Medulla oblongata (tissue), 1 donor: ENCODE measurements around the gene ZGPAT.

Source experiments
- DNase-seq: peaks from one replicate; pipeline ENCODE4 v3.0.0-alpha.2; 2015; ENCODE audit errors: extremely low spot score

The ZGPAT gene

DNA sequence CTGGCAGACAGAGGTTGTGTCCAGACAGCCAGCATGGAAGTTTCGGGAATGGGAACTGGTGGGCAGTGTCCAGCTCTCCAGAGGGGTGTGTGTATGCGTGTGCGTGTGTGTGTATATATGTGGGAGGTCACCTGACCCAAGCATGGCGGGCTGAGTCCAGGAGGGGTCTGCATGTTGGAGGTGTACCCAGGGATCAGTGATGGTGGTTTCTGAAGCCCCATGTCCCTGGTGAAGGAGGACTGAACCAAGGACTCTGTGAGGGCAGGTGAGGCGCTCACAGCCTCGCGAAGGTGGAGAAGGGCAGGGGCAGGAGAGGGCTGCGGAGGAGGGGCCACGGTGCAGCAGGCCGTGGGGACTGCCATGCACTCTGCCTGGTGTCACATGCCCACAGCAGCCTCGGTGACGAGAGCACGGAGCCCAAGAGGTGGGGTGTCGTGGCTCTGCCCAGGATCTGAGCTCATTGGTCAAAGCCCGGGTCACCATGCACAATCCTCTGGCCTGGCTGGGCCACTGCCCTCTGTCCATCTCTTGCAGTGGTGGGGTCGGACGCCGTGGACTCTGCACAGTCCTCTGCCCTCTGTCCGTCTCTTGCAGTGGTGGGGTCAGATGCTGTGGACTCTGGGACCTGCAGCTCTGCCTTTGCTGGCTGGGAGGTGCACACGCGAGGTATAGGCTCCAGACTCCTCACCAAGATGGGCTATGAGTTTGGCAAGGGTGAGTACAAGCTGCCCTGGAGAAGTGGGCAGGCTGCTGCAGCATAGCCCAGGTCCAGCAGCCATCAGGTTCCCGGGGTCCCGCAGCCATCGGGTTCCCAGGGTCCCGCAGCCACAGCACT lies 26.5 kb downstream of the ZGPAT start:
- no peak for DNase-seq

DNA sequence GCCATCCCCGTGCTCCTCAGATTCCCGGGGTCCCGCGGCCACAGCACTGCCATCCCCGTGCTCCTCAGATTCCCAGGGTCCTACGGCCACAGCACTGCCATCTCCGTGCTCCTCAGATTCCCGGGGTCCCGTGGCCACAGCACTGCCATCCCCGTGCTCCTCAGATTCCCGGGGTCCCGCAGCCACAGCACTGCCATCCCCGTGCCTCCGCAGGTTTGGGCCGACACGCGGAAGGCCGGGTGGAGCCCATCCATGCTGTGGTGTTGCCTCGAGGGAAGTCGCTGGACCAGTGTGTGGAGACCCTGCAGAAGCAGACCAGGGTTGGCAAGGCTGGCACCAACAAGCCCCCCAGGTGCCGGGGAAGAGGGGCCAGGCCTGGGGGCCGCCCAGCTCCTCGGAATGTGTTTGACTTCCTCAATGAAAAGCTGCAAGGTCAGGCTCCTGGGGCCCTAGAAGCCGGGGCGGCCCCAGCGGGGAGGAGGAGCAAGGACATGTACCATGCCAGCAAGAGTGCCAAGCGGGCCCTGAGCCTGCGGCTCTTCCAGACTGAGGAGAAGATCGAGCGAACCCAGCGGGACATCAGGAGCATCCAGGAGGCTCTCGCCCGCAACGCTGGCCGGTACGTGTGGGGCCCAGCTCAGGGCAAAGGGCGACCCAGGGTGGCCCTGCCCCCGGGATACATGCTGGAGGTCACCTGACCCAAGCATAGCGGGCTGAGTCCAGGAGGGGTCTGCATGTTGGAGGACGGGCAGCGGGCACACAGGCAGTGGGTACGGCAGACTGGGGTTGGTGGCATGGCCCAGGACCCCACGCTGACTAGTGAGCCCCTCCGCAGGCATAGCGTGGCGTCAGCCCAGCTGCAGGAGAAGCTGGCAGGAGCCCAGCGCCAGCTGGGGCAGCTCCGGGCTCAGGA lies 27.4 kb downstream of the ZGPAT start:
- no peak for DNase-seq

DNA sequence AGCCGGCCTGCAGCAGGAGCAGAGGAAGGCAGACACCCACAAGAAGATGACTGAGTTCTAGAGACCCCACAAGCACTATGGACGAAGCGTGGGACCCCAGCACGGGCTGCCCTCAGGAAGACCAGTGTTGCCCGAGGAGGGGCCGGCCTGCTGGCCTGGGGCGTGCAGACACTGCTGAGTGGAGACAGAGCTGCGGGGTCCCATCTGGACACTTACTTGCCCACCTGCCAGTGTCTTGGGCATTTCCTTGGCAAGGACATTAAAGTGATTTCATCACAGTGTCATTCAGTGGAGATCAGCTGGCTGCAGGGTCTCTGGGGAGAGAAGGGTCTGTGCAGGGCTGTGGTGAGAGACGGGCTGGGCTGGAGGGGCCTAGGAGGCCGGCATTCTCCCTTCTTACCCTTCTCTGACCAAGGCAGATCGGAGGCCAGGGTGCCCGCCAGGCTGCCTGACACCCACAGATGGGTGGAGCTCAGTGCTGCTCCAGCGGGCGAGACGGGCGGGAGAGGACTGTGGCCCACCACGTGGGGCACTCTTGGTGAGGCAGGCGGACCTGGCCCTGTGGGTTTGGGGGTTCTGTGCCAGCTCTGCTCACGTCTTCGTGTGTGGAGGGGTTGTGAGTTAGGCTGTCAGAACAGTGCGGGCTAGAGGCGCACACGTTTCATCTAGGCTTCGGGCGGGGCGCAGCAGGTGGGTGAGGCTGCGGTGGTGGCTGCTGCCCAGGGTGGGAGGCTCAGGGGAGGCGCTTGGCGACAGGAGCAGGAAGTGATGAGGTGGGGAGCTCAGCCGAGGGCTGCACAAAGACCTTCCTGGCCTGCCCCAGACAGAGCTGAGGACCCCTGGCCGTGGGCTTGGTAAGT lies 28.2 kb downstream of the ZGPAT start, which contains the start of gene LIME1:
TSS of gene LIME1 (plus strand) at position 806 of the 860 bp plus-strand sequence. CDS start 886 bp downstream, outside the sequence.
- no peak for DNase-seq

DNA sequence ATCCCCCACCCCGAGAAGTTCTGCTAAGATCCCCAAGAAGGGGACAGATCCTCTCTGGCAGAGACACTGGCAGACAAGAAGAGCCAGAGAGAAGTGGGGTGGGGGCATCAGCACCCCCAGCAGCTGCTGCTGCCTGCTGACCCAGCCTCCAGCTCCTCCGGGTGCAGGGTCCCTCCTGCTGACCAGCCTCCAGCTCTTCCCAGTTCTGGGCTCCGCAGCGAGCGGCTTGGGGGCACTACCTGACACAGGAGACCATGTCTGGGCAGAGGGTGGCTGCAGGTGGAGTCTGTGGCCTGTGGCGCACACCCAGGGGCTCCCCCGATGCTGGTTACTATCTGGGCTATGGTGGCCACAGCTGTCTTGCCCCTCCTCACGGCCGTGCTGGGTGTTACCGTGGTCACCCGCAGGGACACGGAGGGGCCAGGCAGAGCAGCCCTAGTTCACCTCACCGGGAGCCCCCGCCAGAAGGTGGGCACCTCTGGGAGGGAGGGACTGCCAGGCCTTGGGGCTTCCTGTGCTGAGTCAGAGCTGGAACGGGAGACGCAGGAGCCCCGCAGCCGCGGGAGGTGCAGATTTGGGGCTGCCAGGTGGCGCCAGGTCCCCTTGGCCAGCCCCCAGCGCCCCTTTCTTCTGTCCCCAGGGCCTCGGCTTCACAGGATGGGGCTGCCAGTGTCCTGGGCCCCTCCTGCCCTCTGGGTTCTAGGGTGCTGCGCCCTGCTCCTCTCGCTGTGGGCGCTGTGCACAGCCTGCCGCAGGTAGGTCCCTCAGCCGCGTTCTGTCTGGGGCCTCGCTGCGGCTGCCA lies 29.3 kb downstream of the ZGPAT start:
- no peak for DNase-seq

DNA sequence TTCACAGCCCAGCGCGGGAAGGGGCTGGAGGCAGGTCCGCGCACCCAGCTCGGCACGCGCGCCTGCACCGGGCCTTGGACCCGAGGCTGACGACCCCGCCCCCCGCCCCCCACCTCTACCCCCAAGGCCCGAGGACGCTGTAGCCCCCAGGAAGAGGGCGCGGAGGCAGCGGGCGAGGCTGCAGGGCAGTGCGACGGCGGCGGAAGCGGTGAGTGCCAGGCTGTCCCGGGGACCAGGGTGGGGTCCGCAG lies 29.8 kb downstream of the ZGPAT start:
- DNase-seq: no peak

DNA sequence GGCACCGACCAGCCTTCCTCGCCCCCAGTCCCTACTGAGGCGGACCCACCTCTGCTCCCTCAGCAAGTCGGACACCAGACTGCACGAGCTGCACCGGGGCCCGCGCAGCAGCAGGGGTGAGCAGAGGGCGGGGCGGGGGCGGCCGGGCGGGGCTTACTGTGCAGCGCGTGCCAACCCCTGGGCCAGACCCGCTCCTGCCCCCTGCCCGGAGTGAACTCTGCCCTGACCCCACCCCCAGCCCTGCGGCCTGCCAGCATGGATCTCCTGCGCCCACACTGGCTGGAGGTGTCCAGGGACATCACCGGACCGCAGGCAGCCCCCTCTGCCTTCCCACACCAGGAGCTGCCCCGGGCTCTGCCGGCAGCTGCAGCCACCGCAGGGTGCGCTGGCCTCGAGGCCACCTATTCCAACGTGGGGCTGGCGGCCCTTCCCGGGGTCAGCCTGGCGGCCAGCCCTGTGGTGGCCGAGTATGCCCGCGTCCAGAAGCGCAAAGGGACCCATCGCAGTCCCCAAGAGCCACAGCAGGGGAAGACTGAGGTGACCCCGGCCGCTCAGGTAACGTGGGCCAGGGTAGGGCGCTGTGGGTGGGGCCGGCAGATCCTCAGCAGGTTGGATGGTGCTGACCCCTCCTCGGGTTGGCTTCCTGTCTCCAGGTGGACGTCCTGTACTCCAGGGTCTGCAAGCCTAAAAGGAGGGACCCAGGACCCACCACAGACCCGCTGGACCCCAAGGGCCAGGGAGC lies 30.3 kb downstream of the ZGPAT start:
- DNase-seq: no peak

DNA sequence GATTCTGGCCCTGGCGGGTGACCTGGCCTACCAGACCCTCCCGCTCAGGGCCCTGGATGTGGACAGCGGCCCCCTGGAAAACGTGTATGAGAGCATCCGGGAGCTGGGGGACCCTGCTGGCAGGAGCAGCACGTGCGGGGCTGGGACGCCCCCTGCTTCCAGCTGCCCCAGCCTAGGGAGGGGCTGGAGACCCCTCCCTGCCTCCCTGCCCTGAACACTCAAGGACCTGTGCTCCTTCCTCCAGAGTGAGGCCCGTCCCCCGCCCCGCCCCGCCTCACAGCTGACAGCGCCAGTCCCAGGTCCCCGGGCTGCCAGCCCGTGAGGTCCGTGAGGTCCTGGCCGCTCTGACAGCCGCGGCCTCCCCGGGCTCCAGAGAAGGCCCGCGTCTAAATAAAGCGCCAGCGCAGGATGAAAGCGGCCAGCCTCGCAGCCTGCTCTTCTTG lies 30.9 kb downstream of the ZGPAT start:
- DNase-seq: peak; percentile 29

DNA sequence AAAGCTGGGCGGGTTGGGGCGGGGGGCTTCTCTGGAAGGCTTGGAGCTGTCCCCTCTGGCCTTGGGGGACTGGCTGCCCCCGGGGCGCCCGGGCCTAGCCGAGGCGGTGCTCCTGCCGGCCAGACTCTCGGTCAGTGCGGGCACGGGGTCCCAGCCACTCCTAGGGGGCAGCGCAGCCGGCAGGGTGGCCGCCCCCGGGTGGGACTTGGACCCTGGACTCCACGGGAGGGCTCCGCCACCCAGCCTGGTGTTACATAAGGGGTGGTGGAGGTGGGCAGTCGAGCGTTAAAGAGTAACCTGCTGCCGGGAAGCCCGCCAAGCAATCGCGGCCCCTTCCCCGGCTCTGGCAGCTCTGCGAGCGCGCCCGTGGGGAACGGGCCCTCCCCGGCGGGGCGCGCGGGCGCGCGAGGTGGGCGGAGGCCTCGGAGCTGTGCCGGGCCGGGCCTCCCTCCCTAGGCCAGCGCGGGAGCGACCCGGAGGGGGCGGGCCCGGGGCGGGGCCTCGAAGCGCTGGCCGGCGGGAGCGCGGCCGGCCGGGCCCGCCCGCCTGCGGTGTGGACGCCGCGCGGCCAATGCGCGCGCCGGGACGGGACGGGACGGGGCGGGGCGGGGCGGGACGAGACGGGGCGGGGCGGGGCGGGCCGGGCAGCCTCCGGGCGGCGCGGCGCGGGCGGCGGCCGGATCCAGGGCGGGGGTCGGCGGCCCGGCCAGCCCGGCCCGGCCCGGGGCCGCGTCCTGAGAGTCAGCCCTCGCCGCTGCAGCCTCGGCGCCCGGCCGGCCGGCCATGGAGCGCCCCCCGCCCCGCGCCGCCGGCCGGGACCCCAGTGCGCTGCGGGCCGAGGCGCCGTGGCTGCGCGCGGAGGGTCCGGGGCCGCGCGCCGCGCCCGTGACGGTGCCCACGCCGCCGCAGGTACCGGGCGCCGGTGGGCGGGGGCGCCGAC lies 31.6 kb downstream of the ZGPAT start, which contains the start of gene SLC2A4RG:
TSS of gene SLC2A4RG (plus strand) at position 647 of the 940 bp plus-strand sequence. CDS start at position 784, 137 bp downstream.
- DNase-seq: peak; percentile 90

DNA sequence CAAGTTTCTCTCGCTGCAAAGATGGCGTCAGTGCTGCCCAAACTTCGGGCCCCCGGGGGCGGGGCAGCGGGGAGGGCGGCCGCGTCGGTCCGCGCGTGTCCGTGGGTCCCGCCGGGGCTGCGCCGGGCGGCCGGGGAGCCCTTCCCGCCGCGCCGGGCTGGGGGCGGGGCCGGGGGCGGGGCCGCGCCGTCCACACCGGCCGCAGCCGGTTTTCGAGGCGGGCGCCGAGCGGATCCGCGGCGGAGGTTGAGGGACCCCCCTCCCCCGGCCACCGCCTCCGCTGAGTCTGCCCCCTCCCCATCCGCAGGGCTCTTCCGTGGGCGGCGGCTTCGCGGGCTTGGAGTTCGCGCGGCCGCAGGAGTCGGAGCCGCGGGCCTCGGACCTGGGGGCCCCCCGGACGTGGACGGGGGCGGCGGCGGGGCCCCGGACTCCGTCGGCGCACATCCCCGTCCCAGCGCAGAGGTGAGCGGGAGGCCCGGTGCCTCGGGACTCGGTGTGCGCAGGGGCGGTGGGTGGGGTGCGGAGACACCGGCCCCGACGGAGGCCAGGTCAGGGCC lies 32.3 kb downstream of the ZGPAT start:
- peak; percentile 40 for DNase-seq

DNA sequence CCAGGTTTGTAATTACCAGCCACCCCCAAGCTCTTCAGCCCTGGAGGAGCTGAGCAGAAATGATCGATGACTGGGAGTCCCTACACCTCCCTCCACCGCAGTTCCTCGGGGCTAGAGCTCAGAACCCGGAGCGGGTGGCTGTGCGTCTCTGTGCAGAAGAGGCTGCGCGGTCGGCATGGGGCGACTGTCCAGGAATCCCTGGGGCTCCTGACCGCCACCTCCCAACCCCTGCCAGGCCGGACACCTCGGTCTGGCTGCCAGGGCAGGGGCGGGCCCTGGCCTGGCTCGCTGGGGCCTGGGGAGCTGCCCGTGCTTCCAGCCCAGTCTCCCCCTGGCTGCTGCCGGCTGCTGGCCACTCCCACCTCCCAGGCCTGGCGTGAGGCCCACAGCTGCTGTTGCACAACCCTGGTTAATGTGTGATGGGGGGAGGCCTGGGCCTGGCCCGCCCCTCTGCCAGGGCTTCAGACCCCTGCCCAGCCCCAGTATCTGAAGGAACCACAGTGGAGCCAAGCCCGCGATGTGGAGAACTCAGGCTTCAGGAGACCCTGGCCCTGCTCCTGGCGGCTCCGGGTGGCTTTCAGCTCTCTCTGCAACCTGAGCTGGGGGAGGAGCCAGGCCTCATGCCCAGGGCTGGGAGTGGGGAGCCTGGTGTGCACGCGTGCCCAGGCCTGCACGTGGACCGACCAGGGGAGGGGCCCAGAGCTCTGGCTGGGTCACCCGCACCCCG lies 33.0 kb downstream of the ZGPAT start:
- peak; percentile 85 for DNase-seq

DNA sequence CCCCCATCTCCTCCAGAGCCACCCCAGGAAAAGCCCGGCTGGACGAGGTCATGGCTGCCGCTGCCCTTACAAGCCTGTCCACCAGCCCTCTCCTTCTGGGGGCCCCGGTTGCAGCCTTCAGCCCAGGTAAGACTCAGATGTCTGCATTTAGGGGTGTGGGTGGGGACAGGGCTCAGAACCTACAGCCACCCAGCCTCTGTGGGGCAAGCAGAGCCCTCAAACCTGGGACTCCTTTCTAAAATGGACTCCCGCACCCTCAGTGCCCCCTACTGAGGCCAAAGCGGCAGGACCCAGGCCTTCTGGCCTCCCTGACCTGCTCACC lies 33.5 kb downstream of the ZGPAT start:
- DNase-seq: no peak

DNA sequence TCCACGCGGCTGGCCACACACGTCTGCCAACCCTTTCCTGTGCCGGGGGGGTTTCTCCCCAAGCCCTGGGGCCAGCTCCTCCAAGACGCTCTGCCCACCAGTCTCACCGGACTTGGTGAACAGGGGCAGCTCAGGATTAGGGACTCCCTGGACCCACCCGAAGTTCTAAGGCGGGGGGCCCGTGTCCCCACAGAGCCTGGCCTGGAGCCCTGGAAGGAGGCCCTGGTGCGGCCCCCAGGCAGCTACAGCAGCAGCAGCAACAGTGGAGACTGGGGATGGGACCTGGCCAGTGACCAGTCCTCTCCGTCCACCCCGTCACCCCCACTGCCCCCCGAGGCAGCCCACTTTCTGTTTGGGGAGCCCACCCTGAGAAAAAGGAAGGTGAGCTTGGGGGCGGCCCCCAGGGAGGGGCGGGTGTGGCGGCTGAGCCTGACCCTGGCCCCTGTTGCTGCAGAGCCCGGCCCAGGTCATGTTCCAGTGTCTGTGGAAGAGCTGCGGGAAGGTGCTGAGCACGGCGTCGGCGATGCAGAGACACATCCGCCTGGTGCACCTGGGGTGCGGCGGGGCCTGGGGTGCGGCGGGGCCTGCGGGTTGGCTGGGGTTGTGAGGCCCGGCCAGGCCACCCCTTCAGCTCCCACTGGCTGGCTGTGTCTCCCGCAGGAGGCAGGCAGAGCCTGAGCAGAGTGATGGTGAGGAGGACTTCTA lies 34.0 kb downstream of the ZGPAT start:
- no peak for DNase-seq

DNA sequence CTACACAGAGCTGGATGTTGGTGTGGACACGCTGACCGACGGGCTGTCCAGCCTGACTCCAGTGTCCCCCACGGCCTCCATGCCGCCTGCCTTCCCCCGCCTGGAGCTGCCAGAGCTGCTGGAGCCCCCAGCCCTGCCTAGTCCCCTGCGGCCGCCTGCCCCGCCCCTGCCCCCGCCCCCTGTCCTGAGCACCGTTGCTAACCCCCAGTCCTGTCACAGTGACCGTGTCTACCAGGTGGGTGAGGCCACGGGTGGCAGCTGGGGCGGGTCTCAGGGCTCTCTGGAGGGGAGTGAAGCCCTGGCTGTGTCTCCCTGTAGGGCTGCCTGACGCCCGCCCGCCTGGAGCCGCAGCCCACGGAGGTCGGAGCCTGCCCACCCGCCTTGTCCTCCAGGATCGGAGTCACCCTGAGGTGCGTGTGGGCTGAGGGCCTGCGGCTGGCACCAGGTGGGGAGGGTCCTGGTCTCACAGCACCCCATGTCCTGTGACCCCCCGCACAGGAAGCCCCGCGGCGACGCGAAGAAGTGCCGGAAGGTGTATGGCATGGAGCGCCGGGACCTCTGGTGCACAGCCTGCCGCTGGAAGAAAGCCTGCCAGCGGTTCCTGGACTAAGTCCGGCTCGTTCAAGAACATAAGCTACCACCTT lies 34.7 kb downstream of the ZGPAT start:
- DNase-seq: no peak

DNA sequence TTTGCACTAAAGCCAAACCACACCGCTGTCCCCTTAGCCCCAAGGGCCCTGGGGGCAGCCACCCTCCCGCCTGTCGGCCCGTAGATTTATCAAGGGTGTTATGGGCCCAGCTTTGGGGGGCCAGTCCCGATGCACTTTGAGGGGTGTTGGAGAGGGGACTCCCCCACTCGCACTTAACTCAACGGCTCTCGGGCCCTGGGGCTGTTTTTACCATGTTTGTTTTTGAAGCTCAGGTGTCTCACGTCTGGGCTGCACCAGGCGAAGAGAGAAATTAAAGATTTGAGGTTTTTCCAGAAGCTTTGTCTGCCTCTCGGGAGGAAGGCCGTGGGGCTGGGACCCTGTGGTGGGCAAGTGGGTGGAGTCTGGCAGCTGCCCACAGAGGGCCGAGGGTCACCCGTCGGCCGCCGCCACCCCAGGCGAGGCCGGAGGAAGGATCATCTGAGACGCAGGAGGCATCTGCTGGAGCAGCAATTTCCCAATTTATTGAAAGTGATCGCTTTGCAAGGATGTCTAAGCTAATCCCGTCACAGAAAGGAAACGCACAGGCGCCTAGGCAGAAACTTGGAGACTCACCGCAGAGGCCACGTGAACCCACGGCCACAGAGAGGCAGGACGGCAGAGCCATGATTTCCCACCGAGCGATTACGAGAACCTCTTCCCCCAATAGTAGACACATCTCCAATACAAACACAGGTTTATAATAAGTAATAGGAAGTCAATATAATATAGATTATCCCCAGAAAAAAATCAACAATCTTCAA lies 35.6 kb downstream of the ZGPAT start:
- no peak for DNase-seq

DNA sequence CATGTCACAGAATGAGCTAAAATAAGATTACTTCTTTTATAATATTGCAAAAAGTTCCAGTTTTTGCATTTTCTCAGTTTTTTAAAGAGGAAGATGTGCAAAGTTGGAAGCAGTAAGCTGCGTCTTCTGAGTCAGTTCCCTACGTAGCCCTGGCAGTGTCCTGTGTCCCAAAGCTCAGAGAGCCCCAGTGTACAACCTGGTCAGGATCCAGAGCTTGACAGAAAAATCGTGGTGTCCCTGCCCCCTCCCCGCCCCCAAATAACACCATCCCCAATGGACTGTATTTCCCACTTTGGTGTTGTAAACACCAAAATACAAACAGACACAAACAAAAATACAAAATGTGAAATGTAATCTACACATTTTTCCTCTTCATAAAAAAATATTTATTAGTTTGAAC lies 36.3 kb downstream of the ZGPAT start:
- no peak for DNase-seq
